Measurements from ENCODE around the gene HSPB8.
"Not testable (repeated sequence)": the region's sequence is repeated elsewhere in the genome, so short reads cannot be mapped to it uniquely, and the experiment has no call there.

Gene HSPB8

DNA sequence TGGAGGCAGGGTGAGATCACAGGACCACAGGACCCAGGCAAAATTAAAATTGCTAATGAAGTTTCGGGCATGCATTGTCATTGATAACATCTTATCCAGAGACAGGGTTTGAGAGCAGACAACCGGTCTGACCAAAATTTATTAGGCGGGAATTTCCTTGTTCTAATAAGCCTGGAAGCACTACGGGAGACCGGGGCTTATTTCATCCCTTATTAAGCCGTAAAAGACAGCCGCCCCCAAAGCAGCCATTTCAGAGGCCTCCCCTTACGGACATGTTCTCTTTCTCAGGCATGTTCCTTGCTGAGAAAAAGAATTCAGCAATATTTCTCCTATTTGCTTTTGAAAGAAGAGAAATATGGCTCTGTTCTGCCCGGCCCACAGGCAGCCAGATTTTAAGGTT, 40.1 kb downstream of the HSPB8 start:
- not testable (repeated sequence) for H4K12ac ChIP-seq (ENCODE audit: low read depth, low read length); H3K79me1 ChIP-seq (ENCODE audit: low read length); H4K8ac ChIP-seq (ENCODE audit: low read depth, low read length); H3K79me2 ChIP-seq (ENCODE audit: control insufficient read depth, insufficient read depth, low read length, poor library complexity); H3K9ac ChIP-seq (ENCODE audit: low read length); H3K23ac ChIP-seq (ENCODE audit: low read length); H3K4me1 ChIP-seq (ENCODE audit: control insufficient read depth in 1 of 2, insufficient read depth in 2 of 2, low read length in 2 of 2); H2BK5ac ChIP-seq (ENCODE audit: low read depth, low read length, poor library complexity); H3K4me3 ChIP-seq (ENCODE audit: low read depth, low read length); H4K91ac ChIP-seq (ENCODE audit: low read depth, low read length); H3K14ac ChIP-seq (ENCODE audit: low read length); H2AK5ac ChIP-seq (ENCODE audit: low read length); H3K4me2 ChIP-seq (ENCODE audit: low read length); H3K36me3 ChIP-seq (ENCODE audit: control insufficient read depth in 1 of 2, insufficient read depth in 2 of 2, low read length in 2 of 2); H2BK12ac ChIP-seq (ENCODE audit: low read length); H3K27me3 ChIP-seq (ENCODE audit: insufficient read depth, low read length); H3K9me3 ChIP-seq (ENCODE audit: insufficient read depth, low read depth, low read length); H2AFZ ChIP-seq (ENCODE audit: insufficient read depth, low read length, poor library complexity); H3K27ac ChIP-seq (ENCODE audit: low read depth, low read length); H3K18ac ChIP-seq (ENCODE audit: low read length); H2BK120ac ChIP-seq (ENCODE audit: insufficient read depth, low read length, poor library complexity); H3K4ac ChIP-seq (ENCODE audit: low read depth, low read length); DNase-seq
- WGBS (ENCODE audit: extremely low coverage, insufficient coverage, insufficient read length) = no CpG with 5 or more reads among the region's 9 CpGs

DNA sequence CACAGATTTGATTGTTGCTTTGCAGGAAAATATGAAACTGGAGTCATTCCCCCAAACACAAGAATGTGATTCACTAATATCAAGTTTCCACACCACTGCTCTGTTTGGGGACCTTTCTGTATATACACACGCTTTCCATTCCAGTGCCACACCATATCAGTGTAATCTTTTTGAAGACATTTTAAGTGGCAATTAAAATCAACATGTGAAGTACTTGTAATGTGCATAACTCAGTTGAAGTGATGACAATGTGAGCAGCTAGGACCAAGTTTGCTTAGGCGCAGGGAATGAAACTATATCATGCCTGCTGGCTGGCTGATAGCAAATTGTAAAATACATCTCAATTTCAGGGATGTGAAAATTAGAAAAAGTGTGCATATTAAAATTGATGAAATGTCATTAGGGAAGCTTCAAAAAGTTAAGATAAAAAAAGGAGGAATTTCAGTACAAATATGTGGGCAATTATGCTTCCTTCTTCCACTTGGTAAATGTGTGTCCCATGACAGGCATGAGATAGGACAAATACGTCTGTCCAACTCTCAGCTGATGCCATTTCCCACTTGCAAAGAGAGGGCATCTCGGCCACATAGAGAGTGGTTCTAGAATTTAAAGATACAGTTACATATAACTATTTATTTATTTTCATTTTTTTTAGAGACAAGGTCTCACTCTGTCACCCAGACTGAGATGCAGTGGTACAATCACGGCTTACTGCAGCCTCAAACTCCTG, 43.7 kb downstream of the HSPB8 start:
- Histone ChIP-seq H3K27ac (ENCODE audit: low read depth, low read length) (no peak overlapping the region), H3K23ac (ENCODE audit: low read length) (no peak overlapping the region), H3K4ac (ENCODE audit: low read depth, low read length) (no peak overlapping the region), H3K4me1 (ENCODE audit: control insufficient read depth in 1 of 2, insufficient read depth in 2 of 2, low read length in 2 of 2) (peaks cover 0 to 2% of the 10 kb centered on the region in 2 experiments), H3K4me2 (ENCODE audit: low read length) (no peak overlapping the region), H4K91ac (ENCODE audit: low read depth, low read length) (no peak overlapping the region), H3K79me1 (ENCODE audit: low read length) (no peaks in the 10 kb centered on the region), H3K14ac (ENCODE audit: low read length) (no peak overlapping the region), H3K79me2 (ENCODE audit: control insufficient read depth, insufficient read depth, low read length, poor library complexity) (no peaks in the 10 kb centered on the region), H2BK12ac (ENCODE audit: low read length) (no peak overlapping the region), H4K12ac (ENCODE audit: low read depth, low read length) (no peak overlapping the region), H2AK5ac (ENCODE audit: low read length) (no peak overlapping the region), H3K9me3 (ENCODE audit: insufficient read depth, low read depth, low read length) (no peaks in the 10 kb centered on the region), H3K4me3 (ENCODE audit: low read depth, low read length) (no peak overlapping the region), H2BK120ac (ENCODE audit: insufficient read depth, low read length, poor library complexity) (no peak overlapping the region), H4K8ac (ENCODE audit: low read depth, low read length) (no peak overlapping the region), H3K36me3 (ENCODE audit: control insufficient read depth in 1 of 2, insufficient read depth in 2 of 2, low read length in 2 of 2) (no peaks in the 10 kb centered on the region), H3K9ac (ENCODE audit: low read length) (no peak overlapping the region), H3K18ac (ENCODE audit: low read length) (no peak overlapping the region), H2AFZ (ENCODE audit: insufficient read depth, low read length, poor library complexity) (no peak overlapping the region), H2BK5ac (ENCODE audit: low read depth, low read length, poor library complexity) (no peak overlapping the region), H3K27me3 (ENCODE audit: insufficient read depth, low read length) (no peaks in the 10 kb centered on the region)
- WGBS (ENCODE audit: extremely low coverage, insufficient coverage, insufficient read length) = no CpG with 5 or more reads among the region's 5 CpGs
- DNase-seq = no peak

- no peak overlapping the region for H3K23ac ChIP-seq (ENCODE audit: low read length)
- H3K79me1 ChIP-seq (ENCODE audit: low read length) = no peaks in the 10 kb centered on the region
- H3K18ac ChIP-seq (ENCODE audit: low read length) = no peak overlapping the region
- H3K27ac ChIP-seq (ENCODE audit: low read depth, low read length) = no peak overlapping the region
- no peaks in the 10 kb centered on the region for H3K36me3 ChIP-seq (ENCODE audit: control insufficient read depth in 1 of 2, insufficient read depth in 2 of 2, low read length in 2 of 2)
- no peaks in the 10 kb centered on the region for H3K9me3 ChIP-seq (ENCODE audit: insufficient read depth, low read depth, low read length)
- no peak overlapping the region for H2AFZ ChIP-seq (ENCODE audit: insufficient read depth, low read length, poor library complexity)
- H3K4me3 ChIP-seq (ENCODE audit: low read depth, low read length) = no peak overlapping the region
- no CpG with 5 or more reads among the region's 4 CpGs for WGBS (ENCODE audit: extremely low coverage, insufficient coverage, insufficient read length)
- H3K4ac ChIP-seq (ENCODE audit: low read depth, low read length) = no peak overlapping the region
- H4K8ac ChIP-seq (ENCODE audit: low read depth, low read length) = no peak overlapping the region
- peaks cover 0 to 2% of the 10 kb centered on the region in 2 experiments for H3K4me1 ChIP-seq (ENCODE audit: control insufficient read depth in 1 of 2, insufficient read depth in 2 of 2, low read length in 2 of 2)
- H3K27me3 ChIP-seq (ENCODE audit: insufficient read depth, low read length) = no peaks in the 10 kb centered on the region
- no peak overlapping the region for H4K12ac ChIP-seq (ENCODE audit: low read depth, low read length)
- H2BK120ac ChIP-seq (ENCODE audit: insufficient read depth, low read length, poor library complexity) = no peak overlapping the region
- H3K79me2 ChIP-seq (ENCODE audit: control insufficient read depth, insufficient read depth, low read length, poor library complexity) = peaks cover 2% of the 10 kb centered on the region
- no peak overlapping the region for H3K4me2 ChIP-seq (ENCODE audit: low read length)
- no peak overlapping the region for H4K91ac ChIP-seq (ENCODE audit: low read depth, low read length)
- H3K9ac ChIP-seq (ENCODE audit: low read length) = no peak overlapping the region
- no peak overlapping the region for H2AK5ac ChIP-seq (ENCODE audit: low read length)
- no peak overlapping the region for H2BK12ac ChIP-seq (ENCODE audit: low read length)
- H3K14ac ChIP-seq (ENCODE audit: low read length) = no peak overlapping the region
- no peak for DNase-seq
- no peak overlapping the region for H2BK5ac ChIP-seq (ENCODE audit: low read depth, low read length, poor library complexity)
Measured at GRCh38 chr12:119225454-119225853, 46.7 kb downstream of the HSPB8 start.

GRCh38 chr12:119227292-119227691, 48.6 kb downstream of the HSPB8 start:
- H2AFZ ChIP-seq (ENCODE audit: insufficient read depth, low read length, poor library complexity) = no peak overlapping the region
- H4K8ac ChIP-seq (ENCODE audit: low read depth, low read length) = no peak overlapping the region
- H3K4ac ChIP-seq (ENCODE audit: low read depth, low read length) = no peak overlapping the region

More at GRCh38 chr12:119227292-119227691, 48.6 kb downstream of the HSPB8 start:
- Histone ChIP-seq H3K9me3 (ENCODE audit: insufficient read depth, low read depth, low read length) (no peaks in the 10 kb centered on the region), H3K23ac (ENCODE audit: low read length) (no peak overlapping the region), H3K9ac (ENCODE audit: low read length) (no peak overlapping the region), H3K4me1 (ENCODE audit: control insufficient read depth in 1 of 2, insufficient read depth in 2 of 2, low read length in 2 of 2) (peaks cover 0 to 2% of the 10 kb centered on the region in 2 experiments), H3K36me3 (ENCODE audit: control insufficient read depth in 1 of 2, insufficient read depth in 2 of 2, low read length in 2 of 2) (no peaks in the 10 kb centered on the region), H3K4me3 (ENCODE audit: low read depth, low read length) (no peak overlapping the region), H3K27ac (ENCODE audit: low read depth, low read length) (no peak overlapping the region), H2BK5ac (ENCODE audit: low read depth, low read length, poor library complexity) (no peak overlapping the region), H3K79me2 (ENCODE audit: control insufficient read depth, insufficient read depth, low read length, poor library complexity) (peaks cover 2% of the 10 kb centered on the region), H4K91ac (ENCODE audit: low read depth, low read length) (no peak overlapping the region), H2BK12ac (ENCODE audit: low read length) (no peak overlapping the region), H4K12ac (ENCODE audit: low read depth, low read length) (no peak overlapping the region), H3K27me3 (ENCODE audit: insufficient read depth, low read length) (no peaks in the 10 kb centered on the region), H2AK5ac (ENCODE audit: low read length) (no peak overlapping the region), H3K4me2 (ENCODE audit: low read length) (no peak overlapping the region), H3K18ac (ENCODE audit: low read length) (no peak overlapping the region), H2BK120ac (ENCODE audit: insufficient read depth, low read length, poor library complexity) (no peak overlapping the region), H3K14ac (ENCODE audit: low read length) (no peak overlapping the region), H3K79me1 (ENCODE audit: low read length) (no peaks in the 10 kb centered on the region)
- no CpG with 5 or more reads among the region's 3 CpGs for WGBS (ENCODE audit: extremely low coverage, insufficient coverage, insufficient read length)
- DNase-seq = no peak
